PC-3 (cell line): ENCODE measurements around the gene RPL5. TPM values are rescaled to one million over a fixed set of nuclear protein-coding genes. Genes with fewer than 3 reads are reported as not detected.

Experiments used
- ATAC-seq: fragments of 200-7000 bp; cut with Tn5 transposase; 2 replicates; pipeline ENCODE4 v1.9.1; 2020; ENCODE audit warnings: mild to moderate bottlenecking, moderate library complexity
- BruUV-seq: library from RNA; stranded (reverse); fragments of 400-500 nt; replicated peaks from 2 replicates; lab custom pipeline; 2021; lab: Mats Ljungman, UMichigan
- CTCF ChIA-PET: fragments of 300-600 bp; sonication (Branson Sonifier 250); formaldehyde crosslinking; loops from one replicate; lab custom pipeline; 2022; ENCODE audit warnings: antibody characterized with exemption; lab: Charles Lee
- POLR2A ChIA-PET: fragments of 300-600 bp; sonication (Branson Sonifier 250); formaldehyde crosslinking; loops from one replicate; lab custom pipeline; 2022; ENCODE audit warnings: antibody characterized with exemption; ENCODE audit not compliant: unreplicated experiment; lab: Charles Lee
- DNase-seq: peaks from one replicate; pipeline ENCODE4 v3.0.0-alpha.2; 2015
- H2AFZ ChIP-seq: fragments of 300-600 bp; sonication (generic); 2 replicates; pipeline ENCODE4 v1.6.0; 2016; ENCODE audit warnings: antibody characterized with exemption, low read length
- H3F3A ChIP-seq: fragments of 300-600 bp; sonication (generic); one replicate; pipeline ENCODE4 v1.6.0; 2017; ENCODE audit warnings: antibody characterized with exemption, low read length, control low read depth, mild to moderate bottlenecking; ENCODE audit not compliant: unreplicated experiment
- H3K27ac ChIP-seq: fragments of 300-600 bp; sonication (generic); 2 replicates; pipeline ENCODE4 v1.5.1; 2016; ENCODE audit warnings: mild to moderate bottlenecking, low read length
- H3K27me3 ChIP-seq: fragments of 300-600 bp; sonication (generic); 2 replicates; pipeline ENCODE4 v1.6.1; 2016; ENCODE audit warnings: low read length, mixed read lengths
- H3K36me3 ChIP-seq: fragments of 300-600 bp; sonication (generic); 2 replicates; pipeline ENCODE4 v1.6.1; 2016; ENCODE audit warnings: low read depth, mixed run types, low read length, mixed read lengths
- H3K4me1 ChIP-seq: fragments of 300-600 bp; sonication (generic); 2 replicates; pipeline ENCODE4 v1.5.1; 2016; ENCODE audit warnings: low read length; ENCODE audit not compliant: insufficient read depth
- H3K4me2 ChIP-seq: fragments of 300-600 bp; sonication (generic); 2 replicates; pipeline ENCODE4 v1.6.0; 2016; ENCODE audit warnings: low read length
- H3K4me3 ChIP-seq: fragments of 300-600 bp; sonication (generic); 2 replicates; pipeline ENCODE4 v1.5.1; 2016; ENCODE audit warnings: mild to moderate bottlenecking, low read length, mixed read lengths
- H3K79me2 ChIP-seq: fragments of 300-600 bp; sonication (generic); 2 replicates; pipeline ENCODE4 v1.6.1; 2017; ENCODE audit warnings: low read length, mixed read lengths
- H3K9ac ChIP-seq: fragments of 300-600 bp; sonication (generic); 2 replicates; pipeline ENCODE4 v1.6.0; 2016; ENCODE audit warnings: mild to moderate bottlenecking, low read length
- H3K9me2 ChIP-seq: fragments of 300-600 bp; sonication (generic); replicated peaks from 2 replicates; pipeline ENCODE4 v1.6.1; 2016; ENCODE audit warnings: mixed run types, low read length, mixed read lengths
- H3K9me3 ChIP-seq: fragments of 300-600 bp; sonication (generic); 2 replicates; pipeline ENCODE4 v1.6.1; 2016; ENCODE audit warnings: low read length, mixed read lengths
- H4K20me1 ChIP-seq: fragments of 300-600 bp; sonication (generic); 2 replicates; pipeline ENCODE4 v1.6.1; 2016; ENCODE audit warnings: low read length, mixed read lengths
- CTCF ChIP-seq: fragments of 300-600 bp; sonication (generic); conservative IDR thresholded peaks from 2 replicates; pipeline ENCODE4 v1.5.1; 2017; ENCODE audit warnings: antibody characterized with exemption, low read depth, mild to moderate bottlenecking, low read length
- EZH2 ChIP-seq: fragments of 300-600 bp; sonication (generic); IDR thresholded peaks from one replicate; pipeline ENCODE4 v1.6.1; 2017; ENCODE audit warnings: antibody characterized with exemption, mild to moderate bottlenecking, low read length; ENCODE audit not compliant: unreplicated experiment
- EZH2phosphoT487 ChIP-seq: fragments of 300-600 bp; sonication (generic); IDR thresholded peaks from 2 replicates; pipeline ENCODE4 v1.6.1; 2018; ENCODE audit warnings: mild to moderate bottlenecking, antibody characterized with exemption, low read length, borderline replicate concordance
- intact Hi-C: fragments of 100-400 bp; cut with micrococcal nuclease; formaldehyde crosslinking; loops from 2 replicates; pipeline ENCODE4 v1.9.0; 2023
- total RNA-seq: library from RNA; depleted of rRNA; stranded (reverse); fragments of >200 nt; gene quantifications from 2 replicates; pipeline ENCODE4 v1.2.3, GENCODE V29; 2014

RPL5 gene
- total RNA-seq, 1 experiment from 2014 or later, result 1,285 TPM

DNA sequence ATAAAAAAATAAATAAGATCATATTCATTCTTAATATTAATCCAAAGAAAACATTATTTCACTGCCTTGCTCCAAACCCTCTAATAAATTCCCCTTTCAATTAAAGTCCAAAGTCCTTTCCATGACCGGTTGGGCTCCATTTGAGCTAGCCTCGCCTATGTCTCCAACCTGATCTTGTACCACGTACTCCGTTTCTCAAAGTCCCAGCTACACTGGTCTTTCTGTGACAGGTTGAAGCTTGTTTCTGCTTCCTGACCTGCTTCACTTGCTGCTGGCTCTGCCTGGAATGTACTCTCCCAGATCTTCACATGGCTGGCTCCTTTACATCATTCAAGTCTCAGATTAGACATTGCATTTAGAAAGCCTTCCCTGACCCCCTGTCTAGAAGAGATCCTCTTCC, 16.4 kb downstream of the RPL5 start:
- peaks cover 6% of the 10 kb centered on the region for H3F3A ChIP-seq
- no peaks in the 10 kb centered on the region for H3K79me2 ChIP-seq
- no peak for TF ChIP-seq EZH2
- no peak for TF ChIP-seq EZH2phosphoT487
- TF ChIP-seq CTCF, result no peak
- no peaks in the 10 kb centered on the region for H3K4me1 ChIP-seq
- H3K9ac ChIP-seq, result no peak overlapping the region
- DNase-seq, result no peak
- no peak overlapping the region for H3K4me2 ChIP-seq
- no peak overlapping the region for H3K4me3 ChIP-seq
- H3K9me3 ChIP-seq, result no peaks in the 10 kb centered on the region
- peaks cover 9% of the 10 kb centered on the region; the same call in 1 of the 2 replicates for H4K20me1 ChIP-seq
- H3K36me3 ChIP-seq, result peaks cover 6% of the 10 kb centered on the region
- ATAC-seq, result no peak
- H2AFZ ChIP-seq, result no peak overlapping the region
- ChIA-PET POLR2A (no interaction called here), CTCF (interaction anchor here (0.6 kb wide), 2 partner anchors 69 to 557 kb away, joined by 3 to 4 read pairs; no protein-coding TSS in a partner anchor)
- H3K27ac ChIP-seq, result no peak overlapping the region
- H3K9me2 ChIP-seq, result no peaks in the 10 kb centered on the region
- no TSS peak for BruUV-seq
- intact Hi-C loops, result no loop called here
- H3K27me3 ChIP-seq, result no peaks in the 10 kb centered on the region

DNA sequence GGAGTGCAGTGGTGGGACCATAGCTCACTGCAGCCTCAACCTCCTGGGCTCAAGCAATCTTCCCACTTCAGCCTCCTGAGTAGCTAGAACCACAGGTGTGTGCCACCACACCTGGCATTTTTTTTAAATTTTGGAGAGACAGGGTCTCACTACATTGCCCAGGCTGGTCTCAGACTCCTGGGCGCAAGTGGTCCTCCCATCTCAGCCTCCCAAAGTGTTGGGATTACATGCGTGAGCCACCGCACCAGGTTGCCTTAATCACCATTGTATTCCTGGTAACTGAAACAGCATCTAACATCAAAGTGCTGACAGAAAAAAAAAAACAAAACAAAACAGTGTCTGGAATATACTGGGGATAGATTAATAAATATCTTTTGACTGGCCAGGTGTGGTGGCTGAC, 18.2 kb downstream of the RPL5 start:
- Histone ChIP-seq H3K4me2 (no peak overlapping the region), H3K79me2 (no peaks in the 10 kb centered on the region), H3K4me1 (no peaks in the 10 kb centered on the region), H3K9me3 (no peaks in the 10 kb centered on the region), H3K36me3 (no peaks in the 10 kb centered on the region), H3K9ac (no peak overlapping the region), H3K27me3 (no peaks in the 10 kb centered on the region), H2AFZ (no peak overlapping the region), H4K20me1 (no peaks in the 10 kb centered on the region), H3F3A (no peaks in the 10 kb centered on the region), H3K27ac (no peak overlapping the region), H3K9me2 (no peaks in the 10 kb centered on the region), H3K4me3 (no peak overlapping the region)
- ChIA-PET CTCF (no interaction called here), POLR2A (no interaction called here)
- intact Hi-C loops, result no loop called here
- ATAC-seq, result no peak
- no peak for DNase-seq
- no TSS peak for BruUV-seq
- TF ChIP-seq CTCF (no peak), EZH2 (no peak), EZH2phosphoT487 (no peak)

DNA sequence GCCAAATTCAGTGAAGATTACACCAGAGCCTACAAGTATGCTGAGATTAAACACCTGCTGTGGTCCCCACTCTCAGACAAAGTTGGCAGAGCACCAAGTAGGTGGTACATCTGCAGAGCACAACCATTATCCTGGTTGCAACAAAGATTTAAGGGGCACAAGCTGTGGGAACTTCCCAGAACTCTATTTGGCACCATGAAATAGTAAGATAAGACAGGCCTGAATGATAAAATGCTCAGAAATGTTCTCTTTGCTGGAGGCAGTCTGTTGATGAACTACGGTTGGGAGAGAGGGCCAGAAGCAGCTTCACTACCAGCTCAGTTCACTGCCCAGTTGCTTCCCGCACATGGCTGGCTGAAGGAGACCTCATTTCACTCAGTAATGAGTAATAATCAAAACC, 19.9 kb downstream of the RPL5 start:
- H3K4me3 ChIP-seq, result no peak overlapping the region
- H3F3A ChIP-seq, result no peaks in the 10 kb centered on the region
- H3K27me3 ChIP-seq, result no peaks in the 10 kb centered on the region
- no peaks in the 10 kb centered on the region for H3K36me3 ChIP-seq
- CTCF ChIA-PET, result no interaction called here
- no peak for DNase-seq
- H3K9me3 ChIP-seq, result no peaks in the 10 kb centered on the region
- ATAC-seq, result no peak
- H4K20me1 ChIP-seq, result no peaks in the 10 kb centered on the region
- no peak overlapping the region for H3K4me2 ChIP-seq
- H3K79me2 ChIP-seq, result no peaks in the 10 kb centered on the region
- H3K9ac ChIP-seq, result no peak overlapping the region
- H3K4me1 ChIP-seq, result no peaks in the 10 kb centered on the region
- POLR2A ChIA-PET, result no interaction called here
- H3K27ac ChIP-seq, result no peak overlapping the region
- H3K9me2 ChIP-seq, result no peaks in the 10 kb centered on the region
- TF ChIP-seq CTCF (no peak), EZH2 (no peak), EZH2phosphoT487 (no peak)
- intact Hi-C loops, result no loop called here
- BruUV-seq, result no TSS peak
- no peak overlapping the region for H2AFZ ChIP-seq
